Measurements from ENCODE around the gene STOM. TPM values are rescaled to one million over a fixed set of nuclear protein-coding genes. Genes with fewer than 3 reads are reported as not detected.

The STOM gene
- total and polyA plus RNA-seq, 7 donors, result 22.8 to 609 (median 303) TPM

GRCh38 chr9:121322037-121322736, 47.9 kb downstream of the STOM start:
- no peak for DNase-seq

GRCh38 chr9:121321016-121321503, 49.0 kb downstream of the STOM start:
- Histone ChIP-seq H3K4me3 (no peak overlapping the region), H3K27ac (peak overlapping the region; percentile 91 to 99 (median 94)), H3K36me3 (peaks cover 45 to 99% (median 66%) of the 10 kb centered on the region in 4 donors), H3K4me1 (peaks cover 0 to 86% (median 81%) of the 10 kb centered on the region in 4 donors), H3K27me3 (no peaks in the 10 kb centered on the region), H3K9me3 (no peaks in the 10 kb centered on the region)
- TF ChIP-seq EP300 (IDR thresholded peaks at IDR 0.05) (no peak), POLR2AphosphoS5 (IDR thresholded peaks at IDR 0.05) (peak in 2 of 4 donors; percentile 17 to 22)
- intact Hi-C loops (cut with DNase I), result no loop called here
- peak; percentile 74 for DNase-seq
- 79 to 90% methylated on average over 10 of the region's 10 CpGs for WGBS, 2 donors

More at GRCh38 chr9:121322037-121322736, 47.9 kb downstream of the STOM start:
- H3K9me3 ChIP-seq, result no peaks in the 10 kb centered on the region
- H3K27me3 ChIP-seq, result no peaks in the 10 kb centered on the region
- 27 to 38% methylated on average over 5 of the region's 5 CpGs for WGBS, 2 donors
- TF ChIP-seq POLR2AphosphoS5 (IDR thresholded peaks at IDR 0.05) (peak; percentile 34 to 82 (median 66)), EP300 (IDR thresholded peaks at IDR 0.05) (peak in 3 of 4 donors; percentile 54 to 88 (median 80)), POLR2A (IDR thresholded peaks at IDR 0.05) (no peak)
- peaks cover 0 to 87% (median 83%) of the 10 kb centered on the region in 4 donors for H3K4me1 ChIP-seq
- H3K36me3 ChIP-seq, result peaks cover 40 to 99% (median 67%) of the 10 kb centered on the region in 4 donors
- H3K4me3 ChIP-seq, result no peak overlapping the region
- intact Hi-C loops (cut with DNase I), result no loop called here
- H3K27ac ChIP-seq, result peak overlapping the region; percentile 91 to 99 (median 94)

- Histone ChIP-seq H3K36me3 (peaks cover 43 to 99% (median 62%) of the 10 kb centered on the region in 4 donors), H3K27me3 (no peaks in the 10 kb centered on the region), H3K9me3 (no peaks in the 10 kb centered on the region), H3K4me3 (no peak overlapping the region), H3K27ac (peak overlapping the region; percentile 91 to 99 (median 94)), H3K4me1 (peaks cover 0 to 79% (median 75%) of the 10 kb centered on the region in 4 donors)
- TF ChIP-seq POLR2A (IDR thresholded peaks at IDR 0.05) (no peak), CTCF (IDR thresholded peaks at IDR 0.05) (no peak), POLR2AphosphoS5 (IDR thresholded peaks at IDR 0.05) (no peak), EP300 (IDR thresholded peaks at IDR 0.05) (no peak)
- WGBS, 2 donors, result 93 to 95% methylated on average over 5 of the region's 5 CpGs
- intact Hi-C loops (cut with DNase I), result loop anchor here (2.0 kb wide), 2 partner anchors 51 to 105 kb away; partner anchors contain the start of gene GSN
- peak; percentile 53 for DNase-seq
These were observed 50.7 kb downstream of the STOM start for GRCh38 chr9:121319383-121319780.

- no peak overlapping the region for H3K4me3 ChIP-seq
- no peaks in the 10 kb centered on the region for H3K27me3 ChIP-seq
- no peaks in the 10 kb centered on the region for H3K9me3 ChIP-seq
- peak overlapping the region; percentile 91 to 99 (median 94) for H3K27ac ChIP-seq
- intact Hi-C loops (cut with DNase I), result loop anchor here (1.0 to 2.0 kb wide), 3 partner anchors 50 to 104 kb away; partner anchors contain the start of gene GSN
- H3K4me1 ChIP-seq, result peaks cover 0 to 77% (median 70%) of the 10 kb centered on the region in 4 donors
- no peak for TF ChIP-seq CTCF (IDR thresholded peaks at IDR 0.05)
- no peak for TF ChIP-seq EP300 (IDR thresholded peaks at IDR 0.05)
- TF ChIP-seq POLR2A (IDR thresholded peaks at IDR 0.05), result no peak
- DNase-seq, result peak; percentile 69
- peaks cover 42 to 99% (median 62%) of the 10 kb centered on the region in 4 donors for H3K36me3 ChIP-seq
- WGBS, 2 donors, result 86 to 91% methylated on average over 19 of the region's 19 CpGs
These were observed 51.2 kb downstream of the STOM start for GRCh38 chr9:121318631-121319382.

- Histone ChIP-seq H3K27ac (peak overlapping the region; percentile 91 to 99 (median 94)), H3K9me3 (no peaks in the 10 kb centered on the region), H3K4me3 (no peak overlapping the region), H3K4me1 (peaks cover 0 to 78% (median 64%) of the 10 kb centered on the region in 4 donors), H3K27me3 (no peaks in the 10 kb centered on the region), H3K36me3 (peaks cover 46 to 99% (median 69%) of the 10 kb centered on the region in 4 donors)
- intact Hi-C loops (cut with DNase I), result loop anchor here (1.0 to 2.0 kb wide), 3 partner anchors 49 to 103 kb away; partner anchors contain the start of gene GSN
- WGBS, 2 donors, result 63 to 77% methylated on average over 6 of the region's 6 CpGs
- DNase-seq, result no peak
- TF ChIP-seq POLR2AphosphoS5 (IDR thresholded peaks at IDR 0.05) (peak in 1 of 4 donors; percentile 4), CTCF (IDR thresholded peaks at IDR 0.05) (no peak)
These were observed 52.1 kb downstream of the STOM start for GRCh38 chr9:121317737-121318630.
